A549 (cell line): ENCODE measurements around the gene NAP1L4. TPM values are rescaled to one million over a fixed set of nuclear protein-coding genes. Genes with fewer than 3 reads are reported as not detected.

Source experiments
- ATAC-seq, 2 experiments: fragments of 200-7000 bp in 1 of 2; fragments of >200 bp in 1 of 2; cut with Nextera tagmentation in 1 of 2; cut with Tn5 transposase in 1 of 2; 3 replicates each; pipeline versions ENCODE4 v1.8.0 to v1.9.1; 2018 to 2020; ENCODE audit warnings: mild to moderate bottlenecking in 1 of 2, moderate library complexity in 1 of 2
- CTCF ChIA-PET: fragments of 300-600 bp; sonication (Branson Sonifier 250); formaldehyde crosslinking; extraction: SDS; loops from one replicate; lab custom pipeline; 2021; ENCODE audit warnings: antibody characterized with exemption, inconsistent platforms; lab: Yijun Ruan, JAX
- POLR2A ChIA-PET: fragments of 350-600 bp; formaldehyde crosslinking; extraction: SDS; loops from one replicate; lab custom pipeline; 2021; ENCODE audit warnings: antibody characterized with exemption, inconsistent platforms; lab: Yijun Ruan, JAX
- DNase-seq, 2 experiments: peaks; one replicate each; pipeline versions ENCODE4 v3.0.0 to v3.0.0-alpha.2; 2011 to 2016; ENCODE audit warnings: low read depth in 1 of 2, low spot score in 1 of 2
- FAIRE-seq: peaks from 2 replicates; lab custom pipeline; 2011; peaks lifted over from hg19 to GRCh38; lab: Jason Lieb, UNC
- H3K27ac ChIP-seq, 2 experiments: fragments of >200 bp; sonication (Bioruptor Twin); formaldehyde crosslinking; 3 replicates each; pipeline ENCODE4 v1.5.1; 2016 to 2017
- H3K4me1 ChIP-seq: fragments of >200 bp; sonication (Bioruptor Twin); formaldehyde crosslinking; 3 replicates; pipeline ENCODE4 v1.6.1; 2016
- H3K4me2 ChIP-seq: fragments of >200 bp; sonication (Bioruptor Twin); formaldehyde crosslinking; 3 replicates; pipeline ENCODE4 v1.6.1; 2016
- H3K4me3 ChIP-seq: fragments of >200 bp; sonication (Bioruptor Twin); formaldehyde crosslinking; 3 replicates; pipeline ENCODE4 v1.5.1; 2016
- H3K9me3 ChIP-seq: fragments of >200 bp; sonication (Bioruptor Twin); formaldehyde crosslinking; 3 replicates; pipeline ENCODE4 v1.6.1; 2016
- BHLHE40 ChIP-seq: IDR thresholded peaks from 2 replicates; pipeline ENCODE4 v1.6.1; 2012; ENCODE audit warnings: low read depth, low read length, inconsistent platforms
- CHD4 ChIP-seq: fragments of 200-600 bp; sonication (generic); IDR thresholded peaks from 2 replicates; pipeline ENCODE4 v1.6.1; 2016; ENCODE audit warnings: antibody characterized with exemption, mild to moderate bottlenecking, borderline replicate concordance
- FOSL2 ChIP-seq, 2 experiments: fragments of 450-650 bp in 1 of 2; fragments of >200 bp in 1 of 2; sonication (Bioruptor Twin) in 1 of 2; formaldehyde crosslinking; IDR thresholded peaks; 2 replicates each; pipeline versions ENCODE4 v1.5.0 to v1.6.1; 2016 to 2020; ENCODE audit warnings: mild to moderate bottlenecking in 1 of 2, moderate library complexity in 1 of 2
- FOXS1 ChIP-seq: fragments of 250-450 bp; sonication (Bioruptor Pico); IDR thresholded peaks from 2 replicates; pipeline ENCODE4 v1.5.0; 2020; ENCODE audit warnings: mild to moderate bottlenecking, moderate library complexity
- GATA3 ChIP-seq: IDR thresholded peaks from 2 replicates; pipeline ENCODE4 v1.6.1; 2012; ENCODE audit warnings: borderline replicate concordance
- HDAC2 ChIP-seq: fragments of 200-600 bp; sonication (generic); IDR thresholded peaks from 2 replicates; pipeline ENCODE4 v1.6.1; 2016
- HOXB13 ChIP-seq: fragments of 250-450 bp; sonication (Bioruptor Pico); IDR thresholded peaks from 2 replicates; pipeline ENCODE4 v1.5.0; 2020; ENCODE audit warnings: low read depth, mild to moderate bottlenecking, moderate library complexity
- KDM5A ChIP-seq: fragments of 200-600 bp; sonication (generic); IDR thresholded peaks from 2 replicates; pipeline ENCODE4 v1.6.1; 2016; ENCODE audit warnings: antibody characterized with exemption, mild to moderate bottlenecking
- PBX3 ChIP-seq: IDR thresholded peaks from 2 replicates; pipeline ENCODE4 v1.6.1; 2012
- POLR2A ChIP-seq: IDR thresholded peaks from 2 replicates; pipeline ENCODE4 v1.6.1; 2012; ENCODE audit warnings: mild to moderate bottlenecking, low read length
- RARB ChIP-seq: fragments of 250-450 bp; sonication (Bioruptor Pico); IDR thresholded peaks from 2 replicates; pipeline ENCODE4 v1.8.0; 2021; ENCODE audit warnings: mild to moderate bottlenecking, moderate library complexity
- REST ChIP-seq: fragments of 200-600 bp; sonication (generic); IDR thresholded peaks from 2 replicates; pipeline ENCODE4 v1.6.1; 2016; ENCODE audit warnings: antibody characterized with exemption, mild to moderate bottlenecking, moderate library complexity
- RFX5 ChIP-seq: fragments of 450-650 bp; IDR thresholded peaks from 2 replicates; pipeline ENCODE4 v1.7.1; 2014; ENCODE audit warnings: antibody characterized with exemption, mild to moderate bottlenecking, moderate library complexity
- RNF2 ChIP-seq: fragments of 200-600 bp; sonication (generic); IDR thresholded peaks from 2 replicates; pipeline ENCODE4 v1.6.1; 2016; ENCODE audit warnings: low read depth, mild to moderate bottlenecking, antibody characterized with exemption, moderate library complexity, borderline replicate concordance
- SMC3 ChIP-seq: fragments of >200 bp; sonication (Bioruptor Twin); formaldehyde crosslinking; IDR thresholded peaks from 3 replicates; pipeline ENCODE4 v1.6.1; 2018; ENCODE audit warnings: inconsistent platforms
- SREBF2 ChIP-seq: fragments of 450-650 bp; IDR thresholded peaks from 2 replicates; pipeline ENCODE4 v1.6.1; 2014; ENCODE audit warnings: mild to moderate bottlenecking, moderate library complexity
- TFCP2L1 ChIP-seq: fragments of 250-450 bp; sonication (Bioruptor Pico); IDR thresholded peaks from 2 replicates; pipeline ENCODE4 v1.5.0; 2021; ENCODE audit warnings: mild to moderate bottlenecking
- WGBS: methylation state at CpG from one replicate; pipeline ENCODE4 v1.1.6; 2017; ENCODE audit errors: missing lambda C conversion rate; 5-methylcytosine and 5-hydroxymethylcytosine counted together
- polyA plus RNA-seq, 4 experiments: library from polyadenylated mRNA; depleted of rRNA in 3 of 4; stranded (reverse); fragments of >200 nt; fragmentation: RNase III in 1 of 4; extraction: RNeasy Plus Mini Kit Qiagen cat#74134 plus additional on column Dnase treatment in 1 of 4; gene quantifications; 2 replicates in 3 of 4; 3 replicates in 1 of 4; pipeline ENCODE4 v1.2.3, GENCODE V29; 2011 to 2017
- TF ChIP-seq, protein P1 (sequence below): fragments of >200 bp; sonication (Bioruptor Twin); formaldehyde crosslinking; IDR thresholded peaks from 3 replicates; pipeline ENCODE4 v1.6.1; 2016
- TF ChIP-seq, protein P2 (sequence below): fragments of 450-650 bp; IDR thresholded peaks from 2 replicates; pipeline ENCODE4 v1.6.1; 2014; ENCODE audit warnings: antibody characterized with exemption
- TF ChIP-seq, protein P3 (sequence below): fragments of 250-450 bp; sonication (Bioruptor Pico); IDR thresholded peaks from 2 replicates; pipeline ENCODE4 v1.5.0; 2021; ENCODE audit warnings: mild to moderate bottlenecking, moderate library complexity, borderline replicate concordance

The NAP1L4 gene
- polyA plus RNA-seq, 2 of the 4 experiments (the other 2 are of a cell fraction), result 132 to 148 TPM

GRCh38 chr11:3009481-3009880 is 17.4 kb upstream of the NAP1L4 start:
- no peaks in the 10 kb centered on the region for H3K9me3 ChIP-seq
- FAIRE-seq, result no peak
- H3K4me2 ChIP-seq, result no peak overlapping the region
- H3K4me3 ChIP-seq, result no peak overlapping the region
- no peak overlapping the region for H3K27ac ChIP-seq
- CTCF ChIA-PET, result interaction anchor here (0.7 to 1.5 kb wide), 3 partner anchors 12 to 34 kb away, joined by 3 to 9 read pairs (median 4); no protein-coding TSS in a partner anchor
- 76% methylated on average over 5 of the region's 5 CpGs for WGBS
- no peak for DNase-seq
- H3K4me1 ChIP-seq, result no peaks in the 10 kb centered on the region
- TF ChIP-seq FOSL2 (IDR thresholded peaks at IDR 0.05), result no peak
- no peak for TF ChIP-seq FOSL2 (CRISPR knock-in tag; IDR thresholded peaks at IDR 0.05)
- TF ChIP-seq RNF2, result no peak
- TF ChIP-seq HOXB13 (CRISPR knock-in tag), result no peak
- no peak for TF ChIP-seq PBX3
- TF ChIP-seq, protein P1, sequence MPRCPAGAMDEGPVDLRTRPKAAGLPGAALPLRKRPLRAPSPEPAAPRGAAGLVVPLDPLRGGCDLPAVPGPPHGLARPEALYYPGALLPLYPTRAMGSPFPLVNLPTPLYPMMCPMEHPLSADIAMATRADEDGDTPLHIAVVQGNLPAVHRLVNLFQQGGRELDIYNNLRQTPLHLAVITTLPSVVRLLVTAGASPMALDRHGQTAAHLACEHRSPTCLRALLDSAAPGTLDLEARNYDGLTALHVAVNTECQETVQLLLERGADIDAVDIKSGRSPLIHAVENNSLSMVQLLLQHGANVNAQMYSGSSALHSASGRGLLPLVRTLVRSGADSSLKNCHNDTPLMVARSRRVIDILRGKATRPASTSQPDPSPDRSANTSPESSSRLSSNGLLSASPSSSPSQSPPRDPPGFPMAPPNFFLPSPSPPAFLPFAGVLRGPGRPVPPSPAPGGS, result no peak
- TF ChIP-seq RFX5, result no peak
- TF ChIP-seq, protein P2, sequence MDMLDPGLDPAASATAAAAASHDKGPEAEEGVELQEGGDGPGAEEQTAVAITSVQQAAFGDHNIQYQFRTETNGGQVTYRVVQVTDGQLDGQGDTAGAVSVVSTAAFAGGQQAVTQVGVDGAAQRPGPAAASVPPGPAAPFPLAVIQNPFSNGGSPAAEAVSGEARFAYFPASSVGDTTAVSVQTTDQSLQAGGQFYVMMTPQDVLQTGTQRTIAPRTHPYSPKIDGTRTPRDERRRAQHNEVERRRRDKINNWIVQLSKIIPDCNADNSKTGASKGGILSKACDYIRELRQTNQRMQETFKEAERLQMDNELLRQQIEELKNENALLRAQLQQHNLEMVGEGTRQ, result no peak
- no peak for TF ChIP-seq BHLHE40
- TF ChIP-seq, protein P3, sequence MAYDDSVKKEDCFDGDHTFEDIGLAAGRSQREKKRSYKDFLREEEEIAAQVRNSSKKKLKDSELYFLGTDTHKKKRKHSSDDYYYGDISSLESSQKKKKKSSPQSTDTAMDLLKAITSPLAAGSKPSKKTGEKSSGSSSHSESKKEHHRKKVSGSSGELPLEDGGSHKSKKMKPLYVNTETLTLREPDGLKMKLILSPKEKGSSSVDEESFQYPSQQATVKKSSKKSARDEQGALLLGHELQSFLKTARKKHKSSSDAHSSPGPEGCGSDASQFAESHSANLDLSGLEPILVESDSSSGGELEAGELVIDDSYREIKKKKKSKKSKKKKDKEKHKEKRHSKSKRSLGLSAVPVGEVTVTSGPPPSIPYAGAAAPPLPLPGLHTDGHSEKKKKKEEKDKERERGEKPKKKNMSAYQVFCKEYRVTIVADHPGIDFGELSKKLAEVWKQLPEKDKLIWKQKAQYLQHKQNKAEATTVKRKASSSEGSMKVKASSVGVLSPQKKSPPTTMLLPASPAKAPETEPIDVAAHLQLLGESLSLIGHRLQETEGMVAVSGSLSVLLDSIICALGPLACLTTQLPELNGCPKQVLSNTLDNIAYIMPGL (CRISPR knock-in tag), result no peak
- no peak for TF ChIP-seq RARB (CRISPR knock-in tag)
- TF ChIP-seq GATA3, result no peak
- no peak for TF ChIP-seq HDAC2
- no peak for TF ChIP-seq POLR2A
- TF ChIP-seq SREBF2, result no peak
- TF ChIP-seq CHD4, result no peak
- TF ChIP-seq FOXS1, result no peak
- no peak for TF ChIP-seq SMC3
- no peak for TF ChIP-seq KDM5A
- no peak for TF ChIP-seq TFCP2L1 (CRISPR knock-in tag)
- no peak for TF ChIP-seq REST
- TF ChIP-seq, all 56 proteins: peak for 0
- no peak for ATAC-seq
- POLR2A ChIA-PET, result interaction anchor here (0.7 kb wide), 1 partner anchor 17 kb away, joined by 3 read pairs; the partner anchor contains the start of gene NAP1L4
